Natural killer cell (primary cell): Measurements from ENCODE around the gene MORN1. TPM values are rescaled to one million over a fixed set of nuclear protein-coding genes. Genes with fewer than 3 reads are reported as not detected.
"Not testable (repeated sequence)": the region's sequence is repeated elsewhere in the genome, so short reads cannot be mapped to it uniquely, and the experiment has no call there.

Source experiments
- ATAC-seq, 3 donors: fragments of 150-1000 bp in 2 of 3; fragments of 200-7000 bp in 1 of 3; cut with Tn5 transposase; 1 replicate in 1 of 3; 2 replicates in 2 of 3; pipeline ENCODE4 v1.10.0; 2021; ENCODE audit warnings: mild to moderate bottlenecking in 2 of 3, moderate library complexity in 2 of 3
- DNase-seq, 2 donors: peaks; one replicate each; pipeline versions ENCODE4 v3.0.0 to v3.0.0-alpha.2; 2013 to 2021; ENCODE audit warnings: mixed read lengths in 1 of 2
- H3K27ac ChIP-seq: one replicate; pipeline ENCODE4 v1.5.1; 2013; ENCODE audit warnings: mild to moderate bottlenecking, low read length
- H3K27me3 ChIP-seq: one replicate; pipeline ENCODE4 v1.6.1; 2013; ENCODE audit warnings: low read length; ENCODE audit not compliant: control insufficient read depth, insufficient read depth
- H3K36me3 ChIP-seq: one replicate; pipeline ENCODE4 v1.6.1; 2013; ENCODE audit warnings: low read length; ENCODE audit not compliant: control insufficient read depth, insufficient read depth
- H3K4me1 ChIP-seq: one replicate; pipeline ENCODE4 v1.6.1; 2013; ENCODE audit warnings: low read length; ENCODE audit not compliant: control insufficient read depth, insufficient read depth
- H3K4me3 ChIP-seq: one replicate; pipeline ENCODE4 v1.5.1; 2013; ENCODE audit warnings: low read length
- H3K9me3 ChIP-seq: one replicate; pipeline ENCODE4 v1.6.1; 2013; ENCODE audit warnings: low read length; ENCODE audit not compliant: control insufficient read depth, insufficient read depth
- H3K27ac Mint-ChIP-seq, 2 donors: one replicate each; pipeline ENCODE4 v1.8.0; 2022; ENCODE audit warnings: mild to moderate bottlenecking in 2 of 2, mixed read lengths in 2 of 2, moderate library complexity in 1 of 2
- H3K27me3 Mint-ChIP-seq, 2 donors: one replicate each; pipeline ENCODE4 v1.8.0; 2022; ENCODE audit warnings: low read depth in 2 of 2, mixed read lengths in 2 of 2
- H3K36me3 Mint-ChIP-seq: one replicate; pipeline ENCODE4 v1.8.0; 2022; ENCODE audit warnings: mixed read lengths
- H3K4me1 Mint-ChIP-seq, 2 donors: one replicate each; pipeline ENCODE4 v1.8.0; 2022; ENCODE audit warnings: mixed read lengths in 2 of 2
- H3K4me3 Mint-ChIP-seq: one replicate; pipeline ENCODE4 v1.8.0; 2022; ENCODE audit warnings: mild to moderate bottlenecking, moderate library complexity, mixed read lengths
- H3K9me3 Mint-ChIP-seq, 2 donors: one replicate each; pipeline ENCODE4 v1.8.0; 2022; ENCODE audit warnings: mixed read lengths in 2 of 2
- CTCF ChIP-seq: fragments of 200-600 bp; IDR thresholded peaks from one replicate; pipeline ENCODE4 v1.8.0; 2022; ENCODE audit warnings: antibody characterized with exemption
- WGBS: methylation state at CpG from one replicate; pipeline ENCODE4 v1.1.7; 2013; ENCODE audit warnings: missing lambda C conversion rate; ENCODE audit not compliant: insufficient coverage; 5-methylcytosine and 5-hydroxymethylcytosine counted together
- intact Hi-C: fragments of 100-400 bp; cut with micrococcal nuclease; formaldehyde crosslinking; loops from one replicate; pipeline ENCODE4 v1.14.2; 2022
- total RNA-seq, 4 donors: library from RNA; stranded (reverse); fragments of 120-200 nt in 1 of 4; gene quantifications; one replicate each; pipeline versions ENCODE4 v1.2.3 to v1.2.4, GENCODE V29; 2013 to 2022

Gene MORN1
- total RNA-seq, 3 donors from 2014 or later (not counting 1 experiment from before 2014, with no cell fraction given) = 8.0 to 9.3 (median 8.8) TPM

- DNase-seq (no peak), ATAC-seq (no peak)
- Mint-ChIP-seq H3K4me3 (no peak overlapping the region), H3K27me3 (no peaks in the 10 kb centered on the region), H3K36me3 (no peaks in the 10 kb centered on the region), H3K27ac (no peak overlapping the region), H3K9me3 (no peaks in the 10 kb centered on the region), H3K4me1 (no peaks in the 10 kb centered on the region)
- 94% methylated on average over 21 of the region's 21 CpGs for WGBS
- no peaks in the 10 kb centered on the region for H3K4me1 ChIP-seq
- no peak overlapping the region for H3K27ac ChIP-seq
- TF ChIP-seq CTCF = no peak
- no peaks in the 10 kb centered on the region for H3K36me3 ChIP-seq
- no peak overlapping the region for H3K4me3 ChIP-seq
- no peaks in the 10 kb centered on the region for H3K27me3 ChIP-seq
- intact Hi-C loops = no loop called here
- no peaks in the 10 kb centered on the region for H3K9me3 ChIP-seq
Measured at GRCh38 chr1:2334366-2334765, 57.0 kb downstream of the MORN1 start.

- H3K4me3 Mint-ChIP-seq, H3K36me3 ChIP-seq, H3K27ac Mint-ChIP-seq, ATAC-seq, H3K4me3 ChIP-seq, H3K27ac ChIP-seq, H3K27me3 ChIP-seq, H3K9me3 ChIP-seq, H3K4me1 Mint-ChIP-seq, H3K27me3 Mint-ChIP-seq, intact Hi-C loops, H3K4me1 ChIP-seq, H3K36me3 Mint-ChIP-seq, DNase-seq, H3K9me3 Mint-ChIP-seq: not testable (repeated sequence)
- WGBS = 95% methylated on average over 25 of the region's 33 CpGs
Measured at GRCh38 chr1:2331580-2331979, 59.8 kb downstream of the MORN1 start.

GRCh38 chr1:2331200-2331544 is 60.2 kb downstream of the MORN1 start:
- H3K4me1 Mint-ChIP-seq = no peaks in the 10 kb centered on the region
- no peak overlapping the region for H3K4me3 Mint-ChIP-seq
- WGBS = 91% methylated on average over 11 of the region's 11 CpGs
- no peak overlapping the region for H3K27ac Mint-ChIP-seq
- no peaks in the 10 kb centered on the region for H3K36me3 Mint-ChIP-seq
- peaks cover 0 to 4% of the 10 kb centered on the region in 2 donors for H3K27me3 Mint-ChIP-seq
- DNase-seq (no peak), ATAC-seq (no peak)
- Histone ChIP-seq H3K27me3 (no peaks in the 10 kb centered on the region), H3K9me3 (no peaks in the 10 kb centered on the region), H3K4me1 (no peaks in the 10 kb centered on the region), H3K36me3 (no peaks in the 10 kb centered on the region), H3K4me3 (no peak overlapping the region), H3K27ac (no peak overlapping the region)
- TF ChIP-seq CTCF = no peak
- intact Hi-C loops = no loop called here
- H3K9me3 Mint-ChIP-seq = no peaks in the 10 kb centered on the region

- H3K9me3 ChIP-seq = no peaks in the 10 kb centered on the region
- H3K36me3 ChIP-seq = no peaks in the 10 kb centered on the region
- Mint-ChIP-seq H3K27ac (no peak overlapping the region), H3K27me3 (peaks cover 0 to 4% of the 10 kb centered on the region in 2 donors), H3K9me3 (no peaks in the 10 kb centered on the region), H3K4me1 (no peaks in the 10 kb centered on the region), H3K4me3 (no peak overlapping the region), H3K36me3 (no peaks in the 10 kb centered on the region)
- H3K4me3 ChIP-seq = no peak overlapping the region
- intact Hi-C loops = no loop called here
- no peak overlapping the region for H3K27ac ChIP-seq
- no peaks in the 10 kb centered on the region for H3K27me3 ChIP-seq
- DNase-seq = no peak
- no peak for ATAC-seq
- 91% methylated on average over 31 of the region's 31 CpGs for WGBS
- no peaks in the 10 kb centered on the region for H3K4me1 ChIP-seq
- TF ChIP-seq CTCF = no peak
Measured at GRCh38 chr1:2330519-2331199, 60.7 kb downstream of the MORN1 start.
